ENCODE measurements around the gene AKAP10.
"Not testable (repeated sequence)": the region's sequence is repeated elsewhere in the genome, so short reads cannot be mapped to it uniquely, and the experiment has no call there.

Gene AKAP10

DNA sequence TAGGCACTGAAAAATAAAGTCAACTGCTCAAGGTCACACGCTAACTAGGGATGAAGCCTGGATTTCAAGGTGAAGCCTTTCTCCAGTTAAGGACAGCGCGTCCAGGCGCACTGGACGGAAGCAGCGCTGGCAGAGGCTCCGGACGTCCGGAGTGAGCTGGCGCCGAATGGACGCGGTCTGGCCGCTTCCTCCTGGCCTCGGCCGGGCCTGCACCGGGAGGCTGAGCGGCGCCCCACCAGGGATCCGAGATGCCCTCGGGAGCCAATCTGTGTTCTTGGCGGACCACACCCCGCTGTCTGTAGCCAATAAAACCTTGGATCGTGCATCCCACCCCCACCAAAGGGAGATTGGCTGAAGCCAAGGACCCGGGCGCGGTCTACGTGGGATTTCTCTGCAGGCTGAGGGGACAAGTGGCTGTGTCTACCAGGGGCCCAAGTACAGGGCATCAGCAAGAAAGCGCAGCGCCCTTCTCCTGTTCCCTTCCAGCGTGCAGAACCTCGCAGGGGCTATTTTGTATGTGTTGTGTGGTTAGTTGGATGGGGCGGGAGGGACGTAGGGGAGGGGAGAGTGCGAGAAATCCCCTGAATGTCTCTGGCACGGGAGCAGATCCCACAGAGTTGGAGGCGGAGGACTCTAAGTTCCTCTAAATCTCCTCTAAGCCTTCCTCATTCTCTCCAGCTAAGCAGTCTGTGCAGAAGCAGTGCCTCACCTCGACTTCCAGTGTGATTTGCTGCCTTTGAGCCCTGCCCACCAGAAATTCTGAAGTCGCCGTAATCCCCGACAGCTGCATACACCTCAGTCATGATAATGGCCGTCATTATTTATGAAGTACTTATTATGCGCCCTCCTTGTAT is 2.5 kb upstream of the AKAP10 start:
- DNase-seq (ENCODE audit: low read depth) = no peak

DNA sequence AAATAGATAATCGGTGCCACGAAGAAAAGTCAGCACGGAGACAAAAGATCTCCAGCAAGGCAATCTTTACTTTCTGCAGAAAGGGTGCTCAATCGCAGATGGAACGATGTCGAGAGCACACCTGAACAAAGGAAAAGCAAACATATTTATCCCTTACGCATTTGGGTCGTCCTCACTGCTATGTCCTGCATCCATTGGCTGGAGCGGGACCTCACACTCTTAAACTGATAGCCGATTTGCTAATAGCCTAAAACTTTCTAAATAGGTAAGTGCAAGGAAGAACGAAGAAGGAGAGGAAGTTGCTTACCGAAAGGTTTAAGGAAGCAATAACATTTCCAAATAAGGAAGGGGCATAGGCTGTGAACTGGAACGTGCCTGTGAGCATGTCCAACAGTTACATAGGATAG is 1.2 kb upstream of the AKAP10 start:
- no peak for DNase-seq (ENCODE audit: low read depth)

DNA sequence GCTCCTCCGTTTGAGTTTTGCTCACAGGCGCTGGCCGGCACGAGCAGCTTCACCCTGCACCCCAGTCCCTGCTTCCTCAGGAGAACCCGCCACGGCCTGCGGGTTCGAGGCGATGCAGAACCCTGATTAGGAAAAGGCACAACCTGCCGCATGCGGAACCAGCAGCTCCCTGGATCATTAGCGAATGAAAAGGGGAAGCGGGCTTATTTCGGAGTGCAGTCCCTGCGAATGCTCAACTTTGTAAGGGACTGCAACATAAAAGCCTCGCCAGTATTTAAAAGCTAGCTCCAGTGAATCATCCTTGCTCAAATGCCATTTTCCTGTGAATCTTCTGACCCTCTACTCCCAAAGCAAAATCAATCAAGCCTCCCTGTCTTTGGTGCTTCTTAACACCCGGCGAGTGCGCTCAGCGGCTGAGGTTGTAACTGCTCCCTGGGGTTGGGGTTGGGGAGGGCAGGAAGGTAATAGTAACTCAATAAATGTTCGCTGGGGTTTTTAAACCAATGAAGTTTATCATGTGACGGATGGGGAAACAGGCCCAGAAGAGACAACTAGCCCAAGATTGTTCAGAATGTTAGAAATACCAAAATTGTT is 678 bp upstream of the AKAP10 start:
- no peak for DNase-seq (ENCODE audit: low read depth)

DNA sequence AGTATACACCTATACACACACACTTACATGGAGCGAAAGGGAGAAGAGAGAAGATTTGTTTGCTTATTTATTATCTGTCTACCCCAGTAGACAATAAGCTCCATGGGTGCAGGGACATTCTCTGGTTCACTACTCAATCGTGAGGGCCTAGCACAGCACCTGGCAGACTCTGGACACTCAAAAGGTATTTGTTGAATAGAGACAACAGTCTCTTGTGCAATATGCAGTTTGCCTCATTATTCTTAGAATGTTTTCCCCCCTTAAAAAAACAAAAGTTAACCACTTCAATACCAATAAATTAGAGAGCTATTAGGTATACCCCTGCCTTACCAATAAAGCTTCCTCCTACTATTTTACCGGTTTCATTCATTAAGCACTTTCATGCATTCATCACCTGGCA is 2.0 kb downstream of the AKAP10 start:
- no peak for DNase-seq (ENCODE audit: low read depth)

DNA sequence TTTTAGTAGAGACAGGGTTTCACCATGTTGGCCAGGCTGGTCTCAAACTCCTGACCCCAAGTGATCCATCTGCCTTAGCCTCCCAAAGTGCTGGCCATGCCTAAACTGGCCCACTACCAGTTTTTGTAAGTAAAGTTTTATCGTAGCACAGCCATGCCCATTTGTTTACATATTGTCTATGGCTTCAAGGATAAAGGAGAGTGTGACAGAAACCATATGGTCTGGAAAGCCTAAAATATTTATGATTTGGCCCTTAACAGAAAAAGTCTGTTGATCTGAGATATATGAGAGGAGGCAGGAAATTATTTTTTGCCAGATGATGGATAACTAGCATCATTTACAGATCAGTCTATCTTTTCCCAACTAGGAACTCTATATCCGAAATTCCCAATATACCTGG is 4.5 kb downstream of the AKAP10 start:
- DNase-seq (ENCODE audit: low read depth) = no peak

DNA sequence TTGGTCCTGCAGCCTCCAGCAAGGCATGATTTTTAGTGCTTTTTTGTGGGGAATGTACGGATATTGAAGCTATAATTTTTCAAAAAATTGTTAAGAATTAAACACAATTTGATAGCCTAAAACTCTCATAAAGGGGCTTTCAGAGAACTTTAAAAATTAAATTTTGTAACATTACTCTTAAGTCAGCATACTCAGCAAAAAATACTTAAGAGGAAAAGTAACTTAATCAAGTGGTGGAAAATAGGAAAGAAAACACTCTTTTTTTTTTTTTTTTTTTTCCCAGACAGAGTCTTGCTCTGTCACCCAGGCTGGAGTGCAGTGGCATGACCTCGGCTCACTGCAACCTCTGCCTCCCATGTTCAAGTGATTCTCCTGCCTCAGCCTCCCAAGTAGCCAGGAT is 14.7 kb downstream of the AKAP10 start:
- DNase-seq (ENCODE audit: low read depth) = not testable (repeated sequence)

DNA sequence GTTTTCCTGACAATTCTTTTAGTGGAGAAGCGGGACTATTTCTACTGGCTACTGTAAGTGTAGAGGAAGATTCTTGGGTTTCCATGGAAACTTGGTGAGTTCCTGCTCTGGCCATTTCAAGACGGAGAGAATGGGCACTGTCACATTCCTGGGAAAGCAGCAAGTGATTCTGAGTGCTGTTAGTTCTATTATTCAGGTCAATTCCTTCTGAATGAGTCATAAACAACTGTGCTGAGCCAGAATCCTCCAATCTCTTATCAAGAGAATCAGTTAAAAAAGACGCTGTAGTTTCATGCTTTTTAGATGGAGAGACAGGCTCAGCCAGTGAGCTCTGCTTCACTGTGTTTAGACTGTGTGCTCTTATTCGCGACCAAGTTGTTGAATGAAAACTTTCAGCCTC is 19.6 kb downstream of the AKAP10 start:
- DNase-seq (ENCODE audit: low read depth) = peak; percentile 68

DNA sequence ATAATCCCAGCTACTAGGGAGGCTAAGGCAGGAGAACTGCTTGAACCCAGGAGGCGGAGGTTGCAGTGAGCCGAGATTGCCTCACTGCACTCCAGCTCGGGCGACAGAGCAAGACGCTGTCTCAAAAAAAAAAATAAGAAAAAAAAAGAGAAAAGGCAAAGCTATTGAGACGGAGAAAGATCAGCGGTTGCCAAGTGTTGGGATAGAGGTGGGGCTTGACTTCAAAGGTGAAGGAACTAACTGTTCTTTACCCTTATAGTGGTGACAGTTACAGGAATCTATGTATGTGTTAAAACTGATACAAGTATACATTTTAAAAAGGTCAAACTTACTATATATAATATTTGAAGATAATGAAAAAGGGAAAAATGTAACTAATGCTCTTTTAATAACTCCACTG is 22.5 kb downstream of the AKAP10 start:
- DNase-seq (ENCODE audit: low read depth) = no peak

DNA sequence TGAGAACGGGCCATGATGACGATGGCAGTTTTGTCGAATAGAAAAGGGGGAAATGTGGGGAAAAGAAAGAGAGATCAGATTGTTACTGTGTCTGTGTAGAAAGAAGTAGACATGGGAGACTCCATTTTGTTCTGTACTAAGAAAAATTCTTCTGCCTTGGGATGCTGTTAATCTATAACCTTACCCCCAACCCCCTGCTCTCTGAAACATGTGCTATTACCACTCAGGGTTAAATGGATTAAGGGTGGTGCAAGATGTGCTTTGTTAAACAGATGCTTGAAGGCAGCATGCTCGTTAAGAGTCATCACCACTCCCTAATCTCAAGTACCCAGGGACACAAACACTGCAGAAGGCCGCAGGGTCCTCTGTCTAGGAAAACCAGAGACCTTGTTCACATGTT is 26.2 kb downstream of the AKAP10 start:
- DNase-seq (ENCODE audit: low read depth) = not testable (repeated sequence)

DNA sequence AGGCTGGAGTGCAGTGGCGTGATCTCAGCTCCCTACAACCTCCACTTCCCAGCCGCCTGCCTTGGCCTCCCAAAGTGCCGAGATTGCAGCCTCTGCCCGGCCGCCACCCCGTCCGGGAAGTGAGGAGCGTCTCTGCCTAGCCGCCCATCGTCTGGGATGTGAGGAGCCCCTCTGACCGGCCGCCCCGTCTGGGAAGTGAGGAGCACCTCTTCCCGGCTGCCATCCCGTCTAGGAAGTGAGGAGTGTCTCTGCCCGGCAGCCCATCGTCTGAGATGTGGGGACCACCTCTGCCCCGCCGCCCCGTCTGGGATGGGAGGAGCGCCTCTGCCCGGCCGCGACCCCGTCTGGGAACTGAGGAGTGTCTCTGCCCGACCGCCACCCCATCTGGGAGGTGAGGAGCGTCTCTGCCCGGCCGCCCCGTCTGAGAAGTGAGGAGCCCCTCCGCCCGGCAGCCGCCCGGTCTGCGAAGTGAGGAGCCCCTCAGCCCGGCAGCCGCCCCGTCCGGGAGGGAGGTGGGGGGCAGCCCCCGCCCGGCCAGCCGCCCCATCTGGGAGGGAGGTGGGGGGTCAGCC is 26.9 kb downstream of the AKAP10 start:
- not testable (repeated sequence) for DNase-seq (ENCODE audit: low read depth)

DNA sequence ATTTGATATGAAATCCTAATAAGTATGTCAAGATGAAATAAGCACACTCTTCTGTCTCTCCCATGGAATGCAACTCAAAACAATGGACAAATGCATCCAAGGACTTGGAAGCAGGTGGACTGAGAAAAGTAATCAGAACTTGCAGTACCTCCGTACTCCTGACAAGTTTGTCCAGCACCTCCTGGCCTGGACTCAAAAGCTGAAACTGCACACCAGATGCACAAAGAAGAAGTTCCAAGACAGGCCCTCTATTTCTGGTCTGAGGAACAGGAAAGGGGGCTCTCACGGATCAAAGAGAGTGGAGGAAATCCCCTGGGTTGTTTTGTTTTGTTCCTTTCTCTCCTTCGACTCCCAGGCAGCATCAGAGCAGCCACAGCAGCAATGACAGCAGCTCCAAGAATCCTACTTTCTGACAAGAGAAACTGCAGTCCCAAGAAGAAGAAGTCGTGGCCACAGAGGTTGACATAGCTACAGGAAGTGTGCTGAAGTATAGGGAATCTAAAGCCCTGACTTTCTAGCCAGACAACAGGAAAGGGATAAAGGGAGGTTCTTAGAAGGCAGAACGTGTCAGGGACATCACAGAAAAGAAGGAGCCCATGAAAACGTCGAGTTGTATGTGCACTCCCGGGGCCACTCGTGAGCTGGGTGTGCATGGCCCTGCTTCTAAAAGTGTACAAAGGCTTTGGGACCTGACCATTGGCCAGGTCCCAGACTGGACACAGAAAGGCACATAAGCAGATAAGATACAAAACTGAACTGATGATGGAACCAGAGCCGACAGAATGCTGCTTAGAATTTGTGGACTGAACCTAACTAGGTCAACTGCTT is 29.3 kb downstream of the AKAP10 start:
- DNase-seq (ENCODE audit: low read depth) = no peak

DNA sequence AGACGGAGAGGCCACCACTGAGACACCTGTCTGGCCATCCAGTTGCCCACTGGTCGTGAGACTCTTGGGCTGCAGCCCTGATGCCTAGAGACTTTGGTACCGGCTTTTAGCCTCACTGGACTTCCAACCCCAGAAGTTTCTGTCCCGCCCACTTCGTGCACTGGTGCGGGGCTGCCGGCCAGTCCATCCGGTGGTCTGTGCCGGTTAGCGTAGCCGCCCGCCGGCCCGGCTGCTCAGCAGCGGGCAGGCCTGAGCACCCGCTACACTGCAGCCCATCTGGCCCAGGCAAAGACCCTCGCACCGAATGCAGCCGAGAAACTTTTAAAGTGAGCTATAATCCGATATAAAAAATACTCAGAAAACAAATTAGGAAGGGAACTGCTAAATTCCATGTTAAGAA is 30.7 kb downstream of the AKAP10 start:
- no peak for DNase-seq (ENCODE audit: low read depth)

DNA sequence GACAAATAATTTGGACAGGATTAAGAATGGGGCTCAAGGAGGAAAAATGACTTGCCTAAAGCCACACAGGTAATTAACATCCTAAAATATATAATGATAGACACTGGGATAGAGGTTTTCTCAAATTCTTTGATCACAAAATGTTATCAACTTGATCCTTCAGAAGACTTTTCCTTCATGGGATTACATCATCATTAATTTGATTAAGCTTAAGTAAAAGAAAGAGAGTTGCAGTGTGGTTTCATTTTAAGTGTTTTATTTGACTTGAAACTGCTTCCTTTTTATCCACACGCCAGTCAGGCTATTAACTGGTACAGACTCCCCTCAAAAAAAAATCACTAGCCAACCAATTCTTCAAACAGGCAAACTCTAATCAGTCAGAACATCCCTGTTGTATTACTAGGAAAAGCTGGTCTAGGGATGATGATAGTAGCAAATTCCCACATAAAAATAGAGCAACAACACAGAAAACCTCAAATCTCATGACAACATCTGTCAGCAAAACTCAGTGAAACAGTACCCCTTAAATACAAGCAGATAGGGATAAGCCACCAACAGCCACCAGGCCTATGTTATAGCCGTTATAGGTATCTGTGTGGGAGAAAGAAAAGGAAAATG is 32.5 kb downstream of the AKAP10 start:
- DNase-seq (ENCODE audit: low read depth) = no peak

DNA sequence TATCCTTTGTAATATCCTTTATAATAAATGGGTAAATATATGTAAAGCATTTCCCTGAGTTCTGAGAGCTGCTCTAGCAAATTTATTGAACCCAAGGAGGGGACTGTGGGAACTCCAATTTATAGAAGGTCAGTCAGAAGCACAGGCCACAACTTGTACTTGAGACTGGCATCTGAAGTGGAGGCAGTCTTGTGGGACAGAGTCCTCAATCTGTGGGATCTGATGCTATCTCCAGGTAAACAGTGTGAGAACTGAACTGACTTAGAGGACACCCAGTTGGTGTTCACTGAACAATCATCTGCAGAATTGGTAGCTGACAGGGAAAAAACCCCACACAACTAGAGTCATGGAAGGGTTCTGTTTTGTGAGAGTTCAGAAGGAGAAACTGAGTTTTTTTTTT is 34.0 kb downstream of the AKAP10 start:
- DNase-seq (ENCODE audit: low read depth) = no peak

DNA sequence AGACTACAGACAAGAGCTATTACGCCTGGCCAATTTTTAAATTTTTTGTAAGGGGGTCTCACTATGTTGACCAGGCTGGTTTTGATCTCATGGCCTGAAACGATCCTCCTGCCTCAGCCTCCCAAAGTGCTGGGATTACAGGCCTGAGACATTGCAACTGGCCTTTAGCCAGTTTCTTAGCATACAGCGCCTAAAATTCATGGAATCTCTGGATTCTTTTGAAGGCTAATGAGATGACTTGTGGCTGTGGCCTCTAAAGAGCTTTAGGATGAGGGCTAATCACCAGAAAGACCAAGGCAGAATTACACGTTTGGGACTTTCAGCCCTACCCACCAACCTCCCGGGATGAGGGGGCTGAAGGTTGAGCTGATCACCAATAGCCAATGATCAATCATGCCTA is 34.6 kb downstream of the AKAP10 start:
- DNase-seq (ENCODE audit: low read depth) = no peak

DNA sequence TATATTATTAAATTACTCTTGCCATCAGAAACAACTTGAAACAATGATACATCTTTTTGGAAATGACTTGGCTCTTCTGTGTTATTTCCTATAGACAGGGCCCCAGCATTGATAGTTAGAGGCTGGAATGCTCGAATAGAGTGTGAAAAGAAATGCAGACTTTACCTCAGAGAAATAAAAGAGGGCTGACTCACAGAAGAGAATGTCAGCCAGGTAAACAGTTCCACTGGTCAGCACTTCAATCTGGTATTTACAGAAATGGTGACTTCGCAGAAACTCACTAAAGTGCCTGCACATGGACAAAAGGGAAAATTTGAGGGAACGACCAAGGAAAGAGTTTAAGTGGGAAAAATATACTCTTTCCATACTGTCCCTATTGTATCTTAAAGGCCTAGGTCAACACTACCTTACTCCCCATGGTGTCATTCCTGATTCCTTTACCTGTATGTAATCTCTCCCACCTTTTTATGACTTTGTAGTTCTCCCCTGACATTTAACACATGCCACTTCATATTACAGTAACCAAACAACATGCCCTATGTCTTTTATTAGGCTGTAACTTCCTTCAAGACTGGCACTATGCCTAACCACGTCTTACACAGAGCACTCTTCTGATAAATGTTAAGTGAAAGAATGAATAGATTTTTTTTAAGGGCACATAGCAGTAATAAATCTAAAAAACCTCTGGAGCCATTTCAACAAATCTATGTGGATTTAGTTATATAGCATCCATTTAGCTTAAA is 36.7 kb downstream of the AKAP10 start:
- DNase-seq (ENCODE audit: low read depth) = peak; percentile 43

DNA sequence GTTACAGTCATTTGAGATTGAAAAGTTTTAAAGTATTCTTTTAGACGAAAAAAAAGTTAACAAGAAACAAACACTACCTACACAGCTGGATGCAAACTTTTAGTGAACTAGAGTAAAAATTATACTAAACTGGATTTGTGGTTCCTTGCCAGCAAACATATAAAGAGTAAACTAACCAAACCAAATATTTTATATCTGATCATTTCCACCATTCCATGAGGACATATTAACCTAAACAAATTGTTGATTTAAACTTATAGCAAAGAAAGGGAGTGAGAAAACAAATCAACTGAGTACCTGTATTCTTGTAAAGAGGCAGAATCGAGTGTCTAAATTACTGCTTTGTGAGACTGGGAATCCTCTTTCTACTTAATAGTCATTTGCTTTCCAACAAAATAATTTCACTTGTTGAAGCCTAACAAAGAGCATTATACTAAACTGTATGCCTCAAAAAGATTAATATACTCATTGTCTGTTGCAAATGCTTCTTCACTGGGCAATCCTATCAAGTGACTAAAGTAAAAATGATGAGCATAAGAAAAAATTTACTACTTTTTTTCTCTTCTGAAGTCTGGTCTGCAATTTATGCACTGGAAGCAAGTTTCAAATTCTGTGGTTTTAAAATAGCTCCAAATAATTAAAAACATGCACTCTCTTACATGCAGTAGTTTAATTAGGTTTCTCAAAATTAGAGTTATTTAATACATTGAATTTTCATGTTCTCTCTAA is 37.5 kb downstream of the AKAP10 start:
- DNase-seq (ENCODE audit: low read depth) = peak; percentile 6

DNA sequence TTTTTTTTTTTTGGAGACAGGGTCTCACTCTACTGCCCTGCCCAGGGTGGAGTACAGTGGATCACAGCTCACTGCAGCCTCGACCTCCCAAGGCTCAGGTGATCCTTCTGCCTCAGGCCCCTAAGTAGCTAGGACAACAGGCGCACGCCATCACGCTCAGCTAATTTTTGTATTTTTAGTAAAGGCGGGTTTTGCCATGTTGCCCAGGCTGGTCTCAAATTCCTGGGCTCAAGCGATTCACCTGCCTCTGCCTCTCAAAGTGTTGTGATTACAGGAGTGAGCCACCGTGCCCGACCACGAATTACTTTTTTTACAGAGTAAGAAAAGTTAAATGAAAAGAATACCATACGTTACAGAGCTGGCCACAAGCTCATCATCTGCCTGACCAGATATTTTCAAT is 38.9 kb downstream of the AKAP10 start:
- DNase-seq (ENCODE audit: low read depth) = no peak

DNA sequence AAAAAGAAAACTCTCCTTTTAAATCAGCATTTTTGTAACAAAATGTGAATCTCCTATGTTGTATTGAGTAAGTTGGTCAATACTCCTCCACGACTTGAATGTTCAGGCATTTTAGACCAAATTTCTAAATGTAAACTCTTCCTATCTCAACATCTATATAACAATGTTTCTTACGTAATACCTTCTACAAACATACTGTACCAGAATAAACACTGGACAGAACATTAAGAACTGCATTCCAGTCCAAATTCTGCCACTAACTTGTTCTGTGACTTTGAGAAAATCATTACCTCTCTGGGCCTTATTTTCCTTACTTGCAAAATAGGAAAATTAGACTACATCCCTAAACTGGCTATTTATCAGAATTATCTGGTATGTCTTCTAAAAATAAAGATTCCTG is 40.1 kb downstream of the AKAP10 start:
- DNase-seq (ENCODE audit: low read depth) = peak; percentile 21

DNA sequence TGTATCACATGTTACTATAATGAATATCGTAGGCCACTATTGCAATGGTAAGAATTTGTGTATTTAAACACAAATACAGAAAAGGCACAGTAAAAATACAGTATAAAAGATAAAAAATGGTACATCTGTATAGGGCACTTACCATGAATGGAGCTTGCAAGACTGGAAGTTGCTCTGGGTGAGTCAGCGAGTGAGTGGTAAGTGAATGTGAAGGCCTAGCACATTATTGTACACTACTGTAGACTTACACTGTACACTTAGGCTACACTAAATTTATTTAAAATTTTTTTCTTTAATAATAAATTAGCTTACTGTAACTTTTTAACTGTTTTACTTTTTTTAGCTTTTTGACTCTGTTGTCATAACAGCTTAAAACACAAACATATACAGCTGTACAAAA is 42.5 kb downstream of the AKAP10 start:
- no peak for DNase-seq (ENCODE audit: low read depth)

DNA sequence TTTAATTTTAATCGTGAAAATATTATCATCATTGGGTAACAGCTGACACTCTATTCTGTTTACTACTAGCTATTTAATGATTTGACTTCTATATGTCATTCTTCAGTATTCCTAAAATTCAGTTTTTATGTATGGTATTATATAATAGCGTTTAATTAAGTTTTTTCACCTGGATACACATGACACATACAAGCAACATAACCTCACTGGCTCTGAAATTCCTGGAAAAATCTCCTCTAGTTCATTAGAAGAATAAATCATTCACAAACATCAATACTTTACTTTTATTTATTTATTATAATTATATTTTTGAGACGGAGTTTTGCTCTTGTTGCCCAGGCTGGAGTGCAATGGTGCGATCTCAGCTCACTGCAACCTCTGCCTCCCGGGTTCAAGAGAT is 44.0 kb downstream of the AKAP10 start:
- no peak for DNase-seq (ENCODE audit: low read depth)
